Measurements from ENCODE around the gene OR1M1.
"Not testable (repeated sequence)": the region's sequence is repeated elsewhere in the genome, so short reads cannot be mapped to it uniquely, and the experiment has no call there.

The OR1M1 gene, protein sequence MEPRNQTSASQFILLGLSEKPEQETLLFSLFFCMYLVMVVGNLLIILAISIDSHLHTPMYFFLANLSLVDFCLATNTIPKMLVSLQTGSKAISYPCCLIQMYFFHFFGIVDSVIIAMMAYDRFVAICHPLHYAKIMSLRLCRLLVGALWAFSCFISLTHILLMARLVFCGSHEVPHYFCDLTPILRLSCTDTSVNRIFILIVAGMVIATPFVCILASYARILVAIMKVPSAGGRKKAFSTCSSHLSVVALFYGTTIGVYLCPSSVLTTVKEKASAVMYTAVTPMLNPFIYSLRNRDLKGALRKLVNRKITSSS

DNA sequence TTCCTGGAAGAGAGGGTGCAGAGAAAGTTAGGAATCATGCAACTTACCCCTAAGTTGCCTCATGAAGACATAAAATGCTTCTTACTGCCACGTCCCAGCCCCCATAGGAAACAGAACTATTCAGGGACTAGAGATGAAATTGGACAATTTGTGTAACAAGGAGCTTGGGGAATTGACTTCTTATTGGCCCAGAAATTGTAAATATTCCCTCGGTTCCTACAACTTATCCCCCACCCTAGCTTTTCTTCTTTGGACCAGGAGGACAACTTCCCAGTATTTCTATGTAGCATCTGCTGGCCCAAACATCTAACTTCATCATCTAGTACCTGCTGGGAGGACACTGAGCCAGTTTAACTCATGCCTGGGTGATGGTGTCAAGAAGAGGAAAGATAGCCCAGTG lies at the start of gene OR1M1:
Gene OR1M1 (plus strand): TSS at position 301 of the 400 bp plus-strand sequence. CDS start 6,184 bp downstream, outside the sequence.
- DNase-seq (ENCODE audit: low spot score) = no peak

DNA sequence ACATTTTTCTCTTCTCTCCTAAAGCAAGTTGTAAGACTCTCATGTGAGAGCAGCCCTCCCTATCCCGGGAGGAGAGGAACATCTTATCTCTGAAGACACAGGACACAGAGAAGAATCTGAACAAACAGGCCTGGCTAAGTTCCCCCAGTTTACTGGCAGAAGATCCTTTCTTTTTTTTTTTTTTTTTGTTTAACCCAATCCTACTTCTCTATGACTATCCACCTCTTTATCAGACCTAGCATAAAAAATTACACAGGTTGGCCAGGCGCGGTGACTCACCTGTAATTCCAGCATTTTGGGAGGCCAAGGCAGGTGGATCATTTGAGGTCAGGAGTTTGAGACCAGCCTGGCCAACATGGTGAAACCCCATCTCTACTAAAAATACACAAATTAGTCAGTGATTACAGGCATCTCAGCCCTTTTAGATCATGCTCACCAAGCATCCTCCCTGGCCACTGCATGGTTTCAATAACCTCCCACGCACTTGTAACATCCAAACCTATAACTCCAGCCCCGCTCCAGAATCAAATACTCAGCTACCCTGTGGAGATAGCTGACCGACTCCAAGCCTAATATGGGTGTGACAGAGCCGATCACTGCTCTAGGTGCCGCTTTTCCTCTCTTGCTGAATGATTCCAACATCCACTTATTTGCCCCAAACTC lies 49.3 kb upstream of the OR1M1 start:
- no peak for DNase-seq (ENCODE audit: low spot score)

DNA sequence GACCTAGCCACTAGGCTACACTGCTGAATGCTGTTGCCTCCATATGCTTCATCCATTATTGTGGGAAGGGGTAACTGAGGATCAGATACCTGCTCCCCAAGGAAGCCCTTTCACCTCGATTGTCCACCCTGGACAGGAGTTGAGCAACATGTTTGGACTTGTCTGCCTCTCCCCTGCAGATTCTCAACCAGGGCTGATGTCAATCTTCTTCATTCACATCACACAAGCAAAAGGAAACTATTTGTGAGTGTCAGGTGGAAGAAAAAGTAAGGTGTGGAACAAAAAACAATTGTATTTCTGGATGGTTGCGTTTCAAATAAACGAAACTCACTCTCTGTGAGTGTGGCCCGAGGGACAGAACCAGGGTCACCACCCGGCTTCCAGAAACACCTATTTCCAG lies 47.1 kb upstream of the OR1M1 start:
- no peak for DNase-seq (ENCODE audit: low spot score)

DNA sequence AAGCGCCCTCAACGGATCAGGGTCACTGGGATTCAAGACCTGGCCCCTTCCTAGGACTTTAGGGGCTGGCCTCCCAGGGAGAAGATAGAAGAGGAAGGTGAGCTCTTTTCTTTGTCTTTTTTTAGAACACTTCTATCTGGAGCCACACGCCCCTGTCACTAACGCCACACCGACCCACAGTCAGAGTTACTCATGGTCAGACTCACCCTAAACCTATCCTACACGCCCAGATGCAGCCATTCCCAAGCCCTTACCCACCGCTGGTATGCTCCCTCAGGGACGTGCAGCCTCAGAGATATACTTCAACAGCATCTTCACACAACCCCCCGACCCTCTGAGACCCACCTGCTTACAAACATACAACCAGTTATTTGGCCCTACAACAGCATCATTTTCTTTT lies 46.7 kb upstream of the OR1M1 start:
- no peak for DNase-seq (ENCODE audit: low spot score)

DNA sequence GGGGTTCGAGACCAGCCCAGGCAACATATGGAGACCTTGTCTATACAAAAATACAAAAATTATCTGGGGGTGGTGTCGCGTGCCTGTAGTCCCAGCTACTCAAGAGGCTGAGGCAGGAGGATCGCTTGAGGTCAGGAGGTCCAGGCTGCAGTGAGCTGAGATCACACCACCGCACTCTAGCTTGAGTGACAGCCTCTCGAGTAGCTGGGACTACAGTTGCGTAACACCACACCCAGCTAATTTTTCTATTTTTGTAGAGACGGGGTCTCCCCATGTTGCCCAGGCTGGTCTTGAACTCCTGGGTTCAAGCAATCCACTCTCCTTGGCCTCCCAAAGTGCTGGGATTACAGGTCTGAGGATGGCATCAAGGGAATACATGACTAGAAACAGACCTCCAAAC lies 45.8 kb upstream of the OR1M1 start:
- no peak for DNase-seq (ENCODE audit: low spot score)

DNA sequence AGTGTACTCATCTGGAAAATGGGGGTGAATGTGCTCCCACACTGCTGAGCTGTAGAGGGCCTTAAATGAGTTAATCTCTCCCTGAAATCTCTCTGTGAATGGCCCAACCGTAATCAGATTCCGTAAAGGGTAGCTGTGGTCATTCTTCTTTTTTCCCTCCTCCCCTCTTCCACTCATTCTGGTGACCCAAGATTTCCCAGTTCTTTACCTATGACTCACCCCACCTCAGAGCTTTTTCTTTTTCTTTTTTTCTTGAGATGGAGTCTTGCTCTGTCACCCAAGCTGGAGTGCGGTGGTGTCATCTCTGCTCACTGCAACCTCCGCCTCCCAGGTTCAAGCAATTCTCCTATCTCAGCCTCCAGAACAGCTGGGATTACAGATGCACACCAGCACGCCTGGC lies 43.3 kb upstream of the OR1M1 start:
- DNase-seq (ENCODE audit: low spot score) = no peak

DNA sequence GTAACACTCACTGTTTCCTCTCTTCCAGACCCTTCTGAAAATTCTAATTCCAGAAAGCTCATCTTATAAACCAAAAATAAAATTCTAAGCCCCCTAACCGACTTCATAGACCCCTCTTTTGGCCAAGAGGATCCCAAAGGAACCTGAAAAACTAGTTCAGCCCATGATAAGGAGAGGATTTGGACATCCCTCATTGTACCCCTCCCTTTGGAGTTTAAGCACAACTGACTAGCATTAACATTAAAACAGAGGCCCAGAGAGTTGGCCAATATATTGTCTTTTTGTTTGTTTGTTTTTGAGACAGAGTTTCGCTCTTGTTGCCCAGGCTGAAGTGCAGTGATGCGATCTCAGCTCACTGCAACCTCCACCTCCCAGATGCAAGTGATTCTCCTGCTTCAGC lies 42.4 kb upstream of the OR1M1 start:
- no peak for DNase-seq (ENCODE audit: low spot score)

DNA sequence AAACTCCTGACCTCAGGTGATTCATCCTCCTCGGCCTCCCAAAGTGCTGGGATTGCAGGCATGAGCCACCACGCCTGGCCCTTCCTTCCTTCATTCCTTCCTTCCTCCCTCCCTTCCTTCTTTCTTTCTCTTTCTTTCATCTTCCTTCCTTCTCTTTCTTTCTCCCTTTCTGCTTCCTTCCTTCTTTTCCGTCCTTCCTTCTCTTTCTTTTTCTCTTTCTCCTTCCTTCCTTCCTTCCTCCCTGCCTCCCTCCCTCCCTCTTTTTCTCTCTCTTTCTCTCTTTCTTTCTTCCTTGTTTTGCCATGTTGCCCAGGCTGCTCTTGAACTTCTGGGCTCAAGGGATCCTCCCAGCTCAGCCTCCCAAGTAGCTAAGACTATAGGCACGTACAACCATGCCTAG lies 40.2 kb upstream of the OR1M1 start:
- no peak for DNase-seq (ENCODE audit: low spot score)

DNA sequence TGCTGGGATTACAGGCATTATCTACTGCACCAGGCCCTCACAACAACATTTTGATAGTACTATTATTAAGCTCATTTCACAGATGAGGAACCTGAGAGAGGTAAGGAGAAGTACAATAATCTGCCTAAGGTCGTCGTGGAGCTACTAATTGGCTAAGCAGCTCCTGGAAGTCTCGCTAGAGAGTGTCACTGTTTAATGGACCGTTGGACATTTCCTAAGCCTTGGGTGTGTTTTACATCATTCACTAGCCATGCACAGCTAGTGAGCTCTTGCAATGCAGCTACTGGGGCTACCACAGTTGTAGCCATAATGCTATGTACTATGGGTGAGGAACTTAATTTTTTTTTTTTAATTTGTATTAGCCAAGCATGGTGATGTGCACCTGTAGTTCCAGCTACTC lies 34.0 kb upstream of the OR1M1 start:
- no peak for DNase-seq (ENCODE audit: low spot score)

DNA sequence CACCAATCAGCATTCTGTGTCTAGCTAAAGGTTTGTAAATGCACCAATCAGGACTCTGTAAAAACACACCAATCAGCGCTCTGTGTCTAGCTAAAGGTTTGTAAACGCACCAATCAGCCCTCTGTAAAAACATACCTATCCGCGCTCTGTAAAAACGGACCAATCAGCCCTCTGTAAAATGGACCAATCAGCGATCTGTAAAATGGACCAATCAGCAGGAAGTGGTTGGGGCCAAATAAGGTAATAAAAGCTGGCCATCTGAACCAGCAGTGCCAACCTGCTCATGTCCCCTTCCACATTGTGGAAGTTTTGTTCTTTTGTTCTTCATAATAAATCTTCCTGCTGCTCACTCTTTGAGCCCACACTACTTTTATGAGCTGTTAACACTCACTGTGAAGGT lies 33.2 kb upstream of the OR1M1 start:
- not testable (repeated sequence) for DNase-seq (ENCODE audit: low spot score)

DNA sequence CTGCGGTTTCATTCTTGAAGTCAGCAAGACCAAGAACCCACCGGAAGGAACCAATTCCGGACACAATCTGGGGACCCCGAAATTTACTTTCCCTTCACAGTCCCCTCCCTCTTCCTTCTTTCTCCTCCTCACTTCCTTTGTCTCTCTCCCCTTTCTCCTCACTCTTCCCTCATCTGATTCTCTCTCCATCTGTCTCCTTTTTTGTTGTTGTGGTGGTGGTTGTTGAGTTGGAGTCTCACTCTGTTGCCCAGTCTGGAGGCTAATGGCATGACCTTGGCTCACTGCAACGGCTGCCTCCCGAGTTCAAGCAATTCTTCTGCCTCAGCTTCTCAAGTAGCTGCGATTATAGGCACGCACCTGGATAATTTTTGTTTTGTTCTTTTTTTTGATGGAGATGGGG lies 32.7 kb upstream of the OR1M1 start:
- DNase-seq (ENCODE audit: low spot score) = no peak

DNA sequence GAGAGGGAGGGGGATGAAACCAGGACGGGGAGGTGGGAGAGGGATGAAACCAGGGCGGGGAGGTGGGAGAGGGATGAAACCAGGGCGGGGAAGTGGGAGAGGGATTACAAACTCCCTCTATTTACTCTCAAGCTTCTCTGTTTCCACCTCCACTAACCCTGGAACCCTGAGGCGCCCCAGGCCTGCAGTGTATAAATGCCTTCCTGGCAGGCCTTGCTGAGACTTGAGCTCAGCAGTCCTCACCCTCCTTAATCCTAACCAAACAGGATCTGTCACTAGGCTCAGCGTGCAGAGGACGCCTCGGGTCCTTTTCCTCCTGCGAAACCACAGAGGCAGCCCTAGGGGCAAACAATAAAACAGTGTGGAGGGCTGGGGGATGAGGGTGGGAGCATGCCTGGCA lies 32.1 kb upstream of the OR1M1 start:
- no peak for DNase-seq (ENCODE audit: low spot score)

DNA sequence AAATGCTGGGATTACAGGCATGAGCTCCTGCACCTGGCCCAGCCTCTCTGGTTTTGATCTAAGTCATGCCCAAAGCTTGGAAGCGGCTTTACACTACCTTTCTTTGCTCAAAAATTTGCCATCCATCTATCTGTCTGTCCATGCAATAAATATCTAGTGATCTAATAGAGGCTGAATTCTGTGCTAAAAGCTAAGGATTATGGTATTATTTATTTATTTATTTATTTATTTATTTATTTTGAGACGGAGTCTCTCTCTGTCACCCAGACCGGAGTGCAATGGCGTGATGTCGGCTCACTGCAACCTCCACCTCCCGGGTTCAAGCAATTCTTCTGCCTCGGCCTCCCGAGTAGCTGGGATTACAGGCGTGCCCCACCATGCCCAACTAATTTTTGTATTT lies 30.7 kb upstream of the OR1M1 start:
- not testable (repeated sequence) for DNase-seq (ENCODE audit: low spot score)

DNA sequence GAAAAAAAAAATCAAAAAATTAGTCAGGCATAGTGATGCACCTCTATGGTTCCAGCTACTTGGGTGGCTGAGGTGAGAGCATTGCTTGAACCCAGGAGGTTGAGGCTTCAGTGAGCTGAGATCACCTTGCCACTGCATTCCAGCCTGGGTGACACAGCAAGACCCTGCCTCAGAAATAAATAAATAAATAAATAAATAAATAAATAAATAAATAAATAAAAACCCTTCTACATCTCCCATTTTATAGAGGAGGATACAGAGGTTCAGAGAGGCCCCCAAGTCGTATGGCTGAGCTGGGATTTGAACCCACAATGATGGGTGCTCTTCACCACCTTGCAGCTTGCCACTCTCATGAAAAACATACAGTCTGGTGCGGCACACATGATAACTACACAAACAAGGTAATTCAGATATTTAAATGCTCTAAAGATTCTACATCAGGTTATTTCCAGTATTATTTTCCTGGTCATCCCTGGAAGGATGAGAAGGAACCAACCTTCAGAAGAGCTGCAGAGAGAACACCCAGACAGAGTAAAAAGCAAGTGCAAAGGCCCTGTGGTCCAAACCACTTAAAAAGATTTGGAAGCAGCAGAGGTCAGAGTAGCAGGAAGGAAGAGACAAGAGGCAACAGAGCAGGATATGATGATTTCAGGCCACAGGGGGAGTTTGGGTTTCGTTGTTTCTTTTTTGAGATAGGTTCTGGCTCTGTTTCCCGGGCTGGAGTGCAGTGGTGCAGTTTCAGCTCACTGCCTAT lies 29.2 kb upstream of the OR1M1 start:
- no peak for DNase-seq (ENCODE audit: low spot score)

DNA sequence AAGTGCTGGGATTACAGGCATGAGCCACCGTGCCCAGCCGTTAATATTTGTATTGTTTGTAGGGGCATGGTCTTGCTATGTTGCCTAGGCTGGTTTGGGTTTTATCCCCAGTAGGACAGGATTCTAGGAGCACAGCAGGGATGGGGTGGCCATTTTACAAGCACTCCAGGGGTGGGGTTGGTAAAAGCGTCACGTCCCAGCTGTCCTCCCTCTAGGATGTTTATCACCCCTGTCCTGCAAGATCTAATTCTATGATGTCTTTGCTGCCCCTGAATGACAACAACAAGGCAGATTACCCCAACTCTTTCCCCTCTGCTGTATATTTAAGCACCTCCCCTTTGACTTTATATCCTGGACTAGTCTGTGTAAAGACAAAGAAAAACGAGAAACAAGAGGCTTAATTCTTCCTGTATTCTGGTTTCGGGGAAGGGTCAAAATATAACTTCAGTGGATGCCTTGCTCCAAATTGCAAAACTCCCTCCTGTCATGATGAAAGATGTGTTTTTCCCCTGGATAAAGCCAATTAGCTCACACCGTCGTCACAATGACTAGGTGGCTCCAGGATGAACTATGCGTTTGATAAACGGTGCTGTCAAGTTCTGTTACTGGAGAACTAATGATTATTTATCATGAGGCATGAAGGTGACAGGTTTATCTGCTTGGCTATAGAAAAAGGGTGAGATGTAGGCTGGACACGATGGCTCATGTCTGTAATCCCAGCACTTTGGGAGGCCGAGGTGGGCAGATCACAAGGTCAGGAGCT lies 27.8 kb upstream of the OR1M1 start:
- DNase-seq (ENCODE audit: low spot score) = no peak

DNA sequence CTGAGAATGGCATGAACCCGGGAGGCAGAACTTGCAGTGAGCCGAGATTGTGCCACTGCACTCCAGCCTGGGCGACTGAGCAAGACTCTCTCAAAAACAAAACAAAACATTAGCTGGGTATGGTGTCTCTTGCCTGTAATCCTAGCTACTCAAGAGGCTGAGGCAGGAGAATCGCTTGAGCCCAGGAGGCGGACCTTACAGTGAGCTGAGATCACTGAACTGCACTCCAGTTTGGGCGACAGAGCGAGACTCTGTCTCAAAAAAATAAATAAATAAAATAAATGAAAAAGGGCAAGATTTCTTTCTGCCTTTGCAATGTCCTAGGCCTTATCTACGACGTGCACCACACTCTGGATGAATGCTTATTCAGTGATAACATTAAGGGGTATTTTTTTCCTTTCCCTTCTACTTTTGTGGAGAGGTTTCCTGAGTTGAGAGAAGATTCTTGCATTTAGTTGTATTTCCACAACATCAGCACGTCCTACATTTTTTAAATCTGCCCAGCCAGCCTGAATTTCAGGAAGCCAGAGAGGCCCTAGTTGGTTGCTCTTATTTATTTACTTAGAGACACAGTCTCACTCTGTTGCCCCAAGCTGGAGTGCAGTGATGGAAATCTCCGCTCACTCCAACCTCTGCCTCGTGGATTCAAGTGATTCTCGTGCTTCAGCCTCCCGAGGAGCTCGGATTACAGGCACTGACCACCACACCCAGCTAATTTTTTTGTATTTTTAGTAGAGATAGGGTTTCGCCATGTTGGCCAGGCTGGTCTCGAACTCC lies 26.1 kb upstream of the OR1M1 start:
- DNase-seq (ENCODE audit: low spot score) = no peak

DNA sequence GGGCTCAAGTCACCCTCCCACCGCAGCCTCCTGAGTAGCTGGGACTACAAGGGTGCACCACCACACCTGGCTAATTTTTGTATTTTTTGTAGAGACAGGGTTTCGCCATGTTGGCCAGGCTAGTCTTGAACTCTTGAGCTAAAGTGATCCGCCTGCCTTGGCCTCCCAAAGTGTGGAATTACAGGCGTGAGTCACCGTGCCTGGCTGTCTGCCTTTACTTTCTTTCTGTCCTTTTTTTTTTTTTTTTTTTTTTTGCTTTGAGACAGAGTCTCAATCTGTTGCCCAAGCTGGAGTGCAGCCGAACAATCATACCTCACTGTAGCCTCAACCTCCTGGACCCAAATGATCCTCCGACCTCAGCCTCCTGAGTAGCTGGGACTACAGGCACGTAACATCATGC lies 25.0 kb upstream of the OR1M1 start:
- no peak for DNase-seq (ENCODE audit: low spot score)

DNA sequence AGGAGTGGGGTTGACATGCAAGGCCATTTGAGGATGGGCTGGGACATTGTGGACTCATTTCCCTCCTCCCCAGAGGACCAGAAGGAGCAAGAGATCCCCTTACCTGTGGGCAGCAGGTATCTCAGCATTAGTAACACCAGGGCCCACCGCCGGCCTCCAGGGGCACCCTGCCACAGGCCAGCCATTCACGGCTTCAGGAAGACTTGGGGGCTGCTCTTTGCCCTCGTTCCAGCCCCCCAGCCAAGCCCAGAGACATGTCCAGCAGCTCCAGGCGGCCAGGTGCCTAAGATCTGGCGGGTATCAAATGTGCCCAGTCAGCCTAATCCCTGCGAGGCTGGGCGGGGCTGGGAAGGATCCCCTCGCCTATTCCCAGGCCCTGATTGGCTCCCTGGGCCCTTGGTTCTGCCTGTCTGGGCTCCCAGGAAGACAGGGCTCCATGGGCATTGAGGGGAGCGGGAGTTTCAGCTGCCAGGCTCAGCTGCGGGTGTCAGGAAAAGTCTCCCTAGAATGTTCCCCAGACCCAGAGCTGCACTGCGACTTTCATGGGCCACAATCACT lies 21.3 kb upstream of the OR1M1 start:
- DNase-seq (ENCODE audit: low spot score) = no peak

DNA sequence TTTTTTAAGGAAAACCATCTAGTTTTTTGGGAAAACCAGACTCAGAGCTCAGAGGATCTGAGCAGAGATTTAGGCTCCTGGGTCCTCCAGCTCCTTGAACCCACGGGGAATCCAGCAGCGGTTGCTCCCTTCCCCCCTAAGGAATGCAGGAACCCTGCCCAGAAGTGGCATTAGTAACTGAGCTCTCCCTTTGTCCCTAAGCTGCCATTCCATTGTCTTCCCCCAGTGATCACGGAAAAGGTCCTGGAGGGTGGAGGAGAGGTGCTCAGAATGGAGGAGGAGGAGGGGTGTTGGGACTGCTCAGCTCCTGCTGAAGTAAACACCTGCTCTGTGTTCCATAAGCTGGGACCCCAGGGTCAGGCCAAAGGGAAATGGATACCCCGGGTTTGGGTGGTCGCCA lies 16.8 kb upstream of the OR1M1 start:
- no peak for DNase-seq (ENCODE audit: low spot score)

DNA sequence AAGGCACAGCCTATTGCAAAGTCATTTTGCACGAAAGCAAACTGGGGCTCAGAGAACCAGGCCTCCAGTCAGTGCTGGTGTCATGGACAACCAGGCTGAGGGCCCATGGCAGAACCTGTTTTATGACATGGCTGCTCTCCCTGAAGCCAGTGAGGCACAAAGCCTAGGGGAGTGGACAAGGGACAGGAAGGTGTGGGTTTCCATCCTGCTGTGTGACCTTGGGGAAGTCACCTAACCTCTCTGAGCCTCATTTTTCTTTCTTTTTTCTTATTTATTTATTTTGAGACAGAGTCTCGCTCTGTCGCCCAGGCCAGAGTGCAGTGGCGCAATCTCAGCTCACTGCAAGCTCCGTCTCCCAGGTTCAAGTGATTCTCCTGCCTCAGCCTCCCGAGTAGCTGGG lies 15.1 kb upstream of the OR1M1 start:
- DNase-seq (ENCODE audit: low spot score) = not testable (repeated sequence)

DNA sequence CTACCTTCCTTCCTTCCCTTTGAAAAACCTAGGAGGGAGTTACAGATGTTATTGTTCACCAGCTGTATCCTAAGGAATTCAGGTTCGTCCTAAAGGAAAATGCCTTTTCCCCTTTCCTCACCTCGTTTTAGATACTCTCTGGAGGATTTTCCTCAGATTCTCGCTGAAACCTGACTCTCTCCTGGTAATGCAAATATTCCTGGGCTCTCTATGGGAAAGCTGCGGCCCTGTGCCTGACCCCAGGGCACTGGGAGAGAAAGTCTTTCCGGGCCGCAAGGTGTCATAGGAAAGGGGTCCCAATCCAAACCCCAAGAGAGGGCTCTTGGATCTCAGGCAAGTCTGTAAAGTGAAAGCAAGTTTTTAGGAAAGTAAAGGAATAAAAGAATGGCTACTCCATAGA lies 13.1 kb upstream of the OR1M1 start:
- no peak for DNase-seq (ENCODE audit: low spot score)
